Measurements from ENCODE around the gene RPS21.

The RPS21 gene

DNA sequence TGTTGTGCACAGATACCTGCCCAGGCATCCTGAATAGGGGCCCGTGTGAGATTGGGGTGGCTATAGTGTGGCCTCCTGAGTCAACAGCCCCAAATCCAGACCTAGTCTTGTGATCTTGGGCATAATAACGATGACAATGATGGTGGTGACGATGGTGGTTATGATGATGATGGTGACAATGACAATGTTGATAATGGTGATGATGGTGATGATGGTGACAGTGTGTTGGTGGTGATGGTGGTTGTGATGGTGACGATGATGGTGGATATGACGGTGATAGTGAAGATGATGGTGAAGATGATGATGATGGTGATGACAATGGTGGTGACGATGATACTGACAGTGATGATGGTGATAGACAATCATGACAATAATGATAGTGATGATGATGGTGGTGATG, 5.1 kb upstream of the RPS21 start:
- DNase-seq: no peak

GRCh38 chr20:62382306-62383198, 4.4 kb upstream of the RPS21 start:
- peak; percentile 93 for DNase-seq

- DNase-seq: no peak
Observed at GRCh38 chr20:62387219-62387913, 463 bp downstream of the RPS21 start.

DNA sequence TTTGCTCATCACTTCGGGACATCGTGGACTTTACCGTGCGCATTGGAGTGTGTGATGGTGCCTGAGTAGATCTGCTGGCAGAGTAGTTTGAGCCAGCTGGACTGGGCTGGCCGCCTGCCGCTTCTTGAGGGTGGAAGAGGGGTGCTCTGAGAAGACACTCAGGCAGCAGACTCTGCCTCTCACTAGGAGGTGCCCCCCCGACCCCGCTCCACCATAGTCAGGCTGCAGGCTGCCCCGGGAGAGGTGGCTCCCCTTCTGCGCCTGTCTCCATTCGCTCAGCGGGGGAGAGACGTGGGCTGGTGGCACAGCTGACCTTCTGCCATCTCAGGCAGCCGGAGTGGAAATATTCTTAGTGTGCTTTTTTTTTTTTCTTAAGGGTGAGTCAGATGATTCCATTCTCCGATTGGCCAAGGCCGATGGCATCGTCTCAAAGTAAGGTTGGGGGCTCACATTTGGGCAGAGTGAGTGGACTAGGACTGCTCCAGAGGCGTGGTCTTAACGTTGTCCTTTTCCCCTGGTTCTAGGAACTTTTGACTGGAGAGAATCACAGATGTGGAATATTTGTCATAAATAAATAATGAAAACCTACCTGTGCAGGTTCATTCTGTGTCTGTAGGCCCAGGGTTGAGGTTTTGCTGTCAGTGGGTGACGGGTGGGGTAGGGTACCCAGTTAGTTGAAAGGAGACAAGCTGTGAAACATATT, 1.2 kb downstream of the RPS21 start:
- no peak for DNase-seq

DNA sequence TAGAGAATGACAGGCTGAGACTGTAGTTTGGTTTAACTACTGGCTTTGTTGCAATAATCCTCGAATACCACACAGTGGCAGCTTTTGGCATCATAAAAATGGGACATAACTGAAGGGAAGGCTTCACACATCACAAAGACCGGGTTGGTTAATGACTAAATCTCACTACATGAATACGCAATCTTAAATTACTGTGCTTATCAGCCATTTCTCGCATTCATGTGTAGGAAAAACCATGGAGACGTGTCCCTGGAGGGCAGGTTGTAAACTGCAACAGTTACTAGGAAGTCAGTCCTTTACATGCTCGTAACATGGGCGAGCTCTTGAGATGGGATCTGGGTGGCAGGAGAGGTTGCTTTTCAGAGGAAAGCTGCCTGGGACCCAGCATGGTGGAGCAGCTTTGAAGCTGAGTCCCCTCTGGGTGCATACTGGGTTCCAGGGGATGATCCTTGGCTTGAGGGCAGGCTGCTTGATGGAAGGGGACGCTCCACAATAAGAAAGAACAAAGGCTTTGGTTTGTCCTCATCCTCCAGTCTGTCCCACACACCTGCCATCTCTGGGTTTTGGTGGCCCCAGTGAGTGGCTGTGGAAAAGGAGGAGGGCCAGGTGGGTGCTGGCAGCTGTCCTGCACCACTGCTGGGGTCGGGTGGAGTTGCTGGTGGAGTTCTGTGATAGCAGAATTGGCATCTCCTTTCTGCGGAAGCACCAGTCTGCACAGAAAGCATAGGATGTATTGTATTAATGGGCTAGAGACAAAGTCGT, 2.1 kb downstream of the RPS21 start:
- DNase-seq: no peak

DNA sequence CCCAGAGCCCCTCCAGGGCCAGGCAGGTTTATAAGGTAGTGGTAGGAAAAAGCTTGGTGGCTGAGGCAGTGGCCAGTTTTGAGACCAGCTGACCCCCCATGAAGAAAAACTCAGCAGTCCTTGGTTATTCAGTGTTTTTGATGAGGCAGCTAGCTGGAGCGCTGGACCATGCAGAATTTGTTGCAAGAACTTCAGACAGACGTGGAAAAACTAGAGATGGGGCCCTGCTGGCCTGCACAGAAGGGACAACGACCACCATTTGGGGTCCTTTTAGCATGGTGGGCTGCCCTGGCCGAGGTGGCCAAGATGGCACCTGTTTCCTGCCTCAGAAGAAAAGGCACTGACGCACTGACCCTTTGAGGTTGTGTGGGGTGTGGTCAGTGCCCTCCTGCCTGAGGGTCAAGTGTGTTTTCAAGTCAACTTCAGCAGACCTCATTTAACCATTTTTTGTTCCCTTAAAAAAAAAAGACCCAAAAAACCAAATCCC, 2.7 kb downstream of the RPS21 start:
- no peak for DNase-seq

DNA sequence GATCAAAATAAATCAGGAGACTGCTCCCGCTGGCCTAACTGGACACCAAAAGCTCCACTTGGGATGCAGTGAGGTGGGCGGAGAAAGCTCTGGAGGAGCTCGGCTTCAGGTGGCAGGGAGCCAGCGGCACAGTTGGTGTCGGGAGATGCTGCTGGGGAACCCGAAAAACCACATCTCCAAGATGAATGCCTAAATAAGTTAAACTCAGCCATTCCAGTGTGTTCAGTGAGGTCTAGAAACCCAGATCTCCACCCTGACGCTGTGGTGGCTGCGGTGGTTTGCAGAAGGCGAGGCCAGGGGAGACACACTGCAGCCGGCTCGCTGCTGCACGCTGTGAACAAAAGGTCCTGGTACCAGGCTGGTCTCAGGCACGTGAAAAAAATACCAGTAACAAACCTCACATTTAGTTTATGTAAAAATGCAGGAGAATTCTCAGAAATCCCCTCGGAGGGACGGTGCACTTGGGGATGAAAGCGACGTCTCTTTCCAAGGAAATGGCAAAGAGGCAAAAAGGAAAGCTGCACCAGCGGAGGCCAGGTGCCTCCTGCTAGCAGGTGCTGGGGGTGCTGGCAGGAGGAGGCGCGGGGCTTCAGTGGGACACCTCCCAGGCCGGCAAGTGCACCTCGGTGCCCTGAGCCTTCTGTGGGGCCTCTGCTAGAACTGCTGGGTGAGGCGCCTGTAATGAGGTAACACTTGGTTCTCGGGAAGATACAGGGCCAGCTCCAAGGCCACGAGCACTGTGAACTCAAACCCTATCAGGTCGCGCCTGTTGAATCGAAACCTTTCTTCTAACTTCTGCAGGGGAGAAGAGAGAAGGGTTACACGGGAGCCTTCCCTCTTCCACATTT, 3.6 kb downstream of the RPS21 start:
- no peak for DNase-seq

GRCh38 chr20:62391165-62392076, 4.5 kb downstream of the RPS21 start:
- no peak for DNase-seq

GRCh38 chr20:62392077-62392418, 5.1 kb downstream of the RPS21 start:
- DNase-seq: no peak

DNA sequence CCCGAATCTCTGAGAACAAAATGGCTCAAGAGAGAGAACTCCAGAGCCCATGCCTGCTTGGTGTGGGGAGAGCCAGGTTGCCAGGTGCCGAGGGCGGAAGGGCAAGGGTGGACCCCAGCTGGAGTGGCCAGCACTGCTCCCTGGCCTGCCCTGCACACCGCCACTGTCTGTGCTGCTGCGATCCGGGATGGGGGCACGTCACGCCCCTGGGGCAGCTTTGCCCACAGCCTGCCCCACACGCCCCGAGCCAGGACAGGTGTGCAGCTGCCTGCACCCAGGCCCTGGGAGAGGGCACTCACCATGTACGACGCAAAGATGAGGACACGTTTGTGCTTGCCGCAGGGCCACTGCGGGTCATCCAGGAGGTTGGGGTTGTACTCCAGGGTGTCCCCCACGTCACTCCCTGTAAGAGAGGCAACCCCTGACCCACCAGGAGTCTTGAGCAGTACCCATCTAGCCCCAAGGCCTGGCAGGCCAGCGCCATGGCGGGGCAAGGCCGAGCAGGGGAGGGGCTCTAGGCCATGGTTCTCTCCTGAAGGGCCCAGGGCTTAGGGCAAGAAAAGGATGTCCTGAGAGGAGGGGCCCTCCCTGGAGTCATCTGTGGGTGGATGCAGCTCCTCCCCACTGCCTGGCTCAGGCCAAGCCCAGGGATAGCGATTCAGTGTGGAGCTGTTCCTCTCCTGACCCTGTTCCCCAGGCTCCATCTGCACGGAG, 5.9 kb downstream of the RPS21 start:
- DNase-seq: no peak

GRCh38 chr20:62393335-62393665, 6.4 kb downstream of the RPS21 start:
- DNase-seq: no peak

- no peak for DNase-seq
Observed at GRCh38 chr20:62393830-62394229, 6.9 kb downstream of the RPS21 start.

- DNase-seq: no peak
Observed at GRCh38 chr20:62394248-62395245, 7.6 kb downstream of the RPS21 start.

GRCh38 chr20:62395311-62396242, 8.7 kb downstream of the RPS21 start:
- no peak for DNase-seq

DNA sequence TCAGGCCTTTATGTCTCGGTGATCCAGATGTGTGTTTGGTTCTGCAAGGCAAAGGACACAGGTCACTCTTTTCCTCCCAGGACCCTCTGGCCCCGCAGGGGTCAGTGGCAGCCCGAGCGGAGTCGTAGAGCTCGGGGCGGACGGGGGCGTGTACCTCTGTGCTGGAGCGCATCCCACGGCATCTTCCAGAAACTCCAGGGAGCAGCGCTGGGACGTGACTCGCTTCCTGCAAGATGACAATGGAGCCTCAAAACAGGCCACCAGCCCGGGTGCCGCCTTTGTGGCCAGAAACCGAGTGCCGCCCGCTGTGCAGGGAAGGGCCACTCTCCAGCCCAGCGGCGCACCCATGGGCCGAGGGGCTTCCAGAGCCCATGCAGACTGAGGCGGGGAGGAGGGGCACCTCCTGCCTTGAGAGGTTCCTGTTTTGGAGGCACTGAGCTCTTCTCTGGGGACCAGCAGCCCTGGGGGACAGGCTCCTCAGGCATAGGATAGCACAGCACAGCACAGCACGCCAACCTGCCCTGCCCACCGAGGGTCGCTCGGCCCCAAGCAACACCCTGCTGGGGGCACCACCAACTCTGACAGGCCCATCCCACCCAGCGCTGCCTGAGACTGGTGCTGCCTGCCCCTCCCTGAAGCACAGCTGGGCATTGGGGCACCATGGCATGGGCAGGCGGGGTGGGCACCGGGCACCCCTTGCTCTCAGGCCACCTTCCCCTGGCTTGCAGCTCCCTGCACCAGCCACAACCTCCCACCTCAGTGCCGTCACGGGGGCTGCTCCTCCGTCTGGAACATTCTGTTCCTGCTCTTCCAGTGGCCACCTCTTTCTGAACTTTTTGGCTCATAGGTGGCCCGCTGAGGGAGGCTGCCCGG, 9.7 kb downstream of the RPS21 start:
- no peak for DNase-seq

- DNase-seq: no peak
Observed at GRCh38 chr20:62398120-62398821, 11.4 kb downstream of the RPS21 start.

Data from 8988T (cell line).